IPS-15b (cell line): Measurements from ENCODE around the gene AOAH.
"Not testable (repeated sequence)": the region's sequence is repeated elsewhere in the genome, so short reads cannot be mapped to it uniquely, and the experiment has no call there.

Source experiments
- H3K27me3 ChIP-seq: one replicate; pipeline ENCODE4 v1.6.1; 2013; ENCODE audit warnings: low read length; ENCODE audit not compliant: control insufficient read depth, insufficient read depth
- H3K36me3 ChIP-seq: one replicate; pipeline ENCODE4 v1.6.1; 2013; ENCODE audit warnings: low read length; ENCODE audit not compliant: control insufficient read depth, insufficient read depth
- H3K4me1 ChIP-seq: one replicate; pipeline ENCODE4 v1.6.1; 2013; ENCODE audit warnings: mild to moderate bottlenecking, low read length; ENCODE audit not compliant: control insufficient read depth, insufficient read depth
- H3K4me3 ChIP-seq: one replicate; pipeline ENCODE4 v1.5.1; 2013; ENCODE audit warnings: low read depth, low read length
- H3K9ac ChIP-seq: one replicate; pipeline ENCODE4 v1.6.1; 2013; ENCODE audit warnings: low read depth, mild to moderate bottlenecking, low read length
- H3K9me3 ChIP-seq: one replicate; pipeline ENCODE4 v1.6.1; 2013; ENCODE audit warnings: mild to moderate bottlenecking, low read length; ENCODE audit not compliant: control insufficient read depth, insufficient read depth

AOAH gene

DNA sequence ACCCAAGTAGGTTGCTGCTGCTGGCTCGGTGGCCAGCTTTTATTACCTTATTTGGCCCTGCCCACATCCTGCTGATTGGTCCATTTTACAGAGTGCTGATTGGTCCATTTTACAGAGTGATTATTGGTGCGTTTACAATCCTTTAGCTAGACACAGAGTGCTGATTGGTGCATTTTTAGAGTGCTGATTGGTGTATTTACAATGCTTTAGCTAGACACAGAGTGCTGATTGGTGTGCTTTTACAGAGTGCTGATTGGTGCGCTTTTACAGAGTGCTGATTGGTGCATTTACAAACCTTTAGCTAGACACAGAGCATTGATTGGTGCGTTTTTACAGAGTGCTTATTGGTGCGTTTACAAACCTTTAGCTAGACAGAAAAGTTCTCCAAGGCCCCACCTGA, 219.7 kb downstream of the AOAH start:
- H3K4me3 ChIP-seq, H3K36me3 ChIP-seq, H3K27me3 ChIP-seq, H3K9me3 ChIP-seq, H3K4me1 ChIP-seq, H3K9ac ChIP-seq: not testable (repeated sequence)

GRCh38 chr7:36504216-36504615, 220.1 kb downstream of the AOAH start:
- not testable (repeated sequence) for H3K9me3 ChIP-seq, H3K4me1 ChIP-seq, H3K27me3 ChIP-seq, H3K4me3 ChIP-seq, H3K9ac ChIP-seq, H3K36me3 ChIP-seq

GRCh38 chr7:36497775-36498174, 226.5 kb downstream of the AOAH start:
- Histone ChIP-seq H3K9ac (no peak overlapping the region), H3K27me3 (no peaks in the 10 kb centered on the region), H3K4me3 (no peak overlapping the region), H3K9me3 (no peaks in the 10 kb centered on the region), H3K36me3 (no peaks in the 10 kb centered on the region), H3K4me1 (no peaks in the 10 kb centered on the region)

DNA sequence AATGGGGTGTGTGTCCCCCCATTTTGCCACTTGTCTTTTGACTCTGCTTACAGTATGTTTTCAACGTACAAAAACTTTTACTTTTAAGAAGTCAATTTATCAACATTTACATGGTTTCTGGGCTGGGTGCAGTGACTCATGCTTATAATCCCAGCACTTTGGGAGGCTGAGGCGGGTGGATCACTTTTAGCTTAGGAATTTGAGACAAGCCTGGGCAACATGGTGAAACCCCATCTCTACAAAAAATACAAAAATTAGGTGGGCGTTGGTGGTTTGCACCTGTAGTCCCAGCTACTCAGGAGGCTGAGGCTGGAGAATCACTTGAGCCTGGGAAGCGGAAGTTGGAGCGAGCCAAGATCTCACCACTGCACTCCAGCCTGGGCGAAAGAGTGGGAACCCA, 227.1 kb downstream of the AOAH start:
- H3K9me3 ChIP-seq, H3K27me3 ChIP-seq: not testable (repeated sequence)

DNA sequence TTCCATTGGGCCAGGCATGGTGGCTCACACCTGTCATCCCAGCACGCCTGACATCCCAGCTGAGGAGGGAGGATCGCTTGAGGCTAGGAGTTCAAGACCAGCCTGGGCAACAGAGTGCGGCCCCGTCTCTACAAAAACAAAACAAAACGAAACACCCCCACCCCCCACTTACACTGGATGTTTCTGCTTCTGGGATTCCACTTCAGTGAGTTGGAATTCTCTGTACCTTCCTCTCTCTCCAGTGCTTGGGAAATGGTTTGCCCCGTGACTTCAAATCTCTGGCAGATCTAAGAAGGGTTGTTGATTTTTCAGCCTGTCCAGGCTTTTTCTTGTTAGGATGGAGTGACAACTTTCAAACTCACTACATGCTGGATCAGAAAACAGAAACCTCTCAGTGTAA, 227.7 kb downstream of the AOAH start:
- Histone ChIP-seq H3K27me3 (no peaks in the 10 kb centered on the region), H3K9me3 (no peaks in the 10 kb centered on the region), H3K36me3 (no peaks in the 10 kb centered on the region), H3K4me3 (no peak overlapping the region), H3K9ac (no peak overlapping the region), H3K4me1 (no peaks in the 10 kb centered on the region)

More for the DNA sequence above, 227.1 kb downstream of the AOAH start:
- H3K36me3 ChIP-seq, H3K4me3 ChIP-seq, H3K4me1 ChIP-seq, H3K9ac ChIP-seq: not testable (repeated sequence)

DNA sequence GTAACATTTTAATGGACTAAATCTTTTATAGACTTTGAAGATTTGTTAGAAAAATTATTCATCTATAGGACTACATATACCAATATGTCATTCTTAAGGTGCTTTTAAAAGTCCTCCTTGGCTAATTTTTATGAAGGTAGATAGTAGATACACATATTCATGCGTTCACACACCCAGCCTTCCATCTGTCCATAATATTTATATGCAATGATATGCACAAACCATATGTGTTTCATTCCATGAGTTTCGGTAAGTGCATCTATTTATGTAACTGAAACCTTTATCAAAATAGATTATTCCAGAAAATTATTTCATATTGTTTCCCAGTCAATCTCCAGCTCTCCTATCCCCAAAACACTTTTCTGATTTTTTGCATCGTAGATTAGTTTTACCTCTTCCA, 233.0 kb downstream of the AOAH start:
- Histone ChIP-seq H3K9me3 (no peaks in the 10 kb centered on the region), H3K36me3 (no peaks in the 10 kb centered on the region), H3K9ac (no peak overlapping the region), H3K27me3 (no peaks in the 10 kb centered on the region), H3K4me1 (no peaks in the 10 kb centered on the region), H3K4me3 (no peak overlapping the region)

DNA sequence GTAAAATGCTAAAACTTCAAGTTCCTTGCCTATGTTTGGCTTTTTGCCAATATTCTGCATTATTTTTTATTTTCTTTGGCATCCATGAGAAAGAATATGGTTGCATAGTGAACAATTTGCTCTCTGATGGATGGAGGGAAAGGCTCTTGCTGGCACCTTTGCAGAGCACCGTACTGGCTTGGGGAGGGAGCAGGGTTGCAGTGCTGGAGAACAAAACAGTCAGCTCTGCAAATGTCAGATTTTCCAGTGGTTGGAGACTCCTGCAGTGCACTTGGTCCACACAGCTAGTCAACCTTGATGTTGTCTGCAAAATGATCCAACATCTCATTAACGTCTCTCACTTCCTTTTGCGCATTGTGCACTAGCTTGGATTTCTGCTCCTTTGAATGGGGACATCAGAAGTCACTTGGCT, 233.9 kb downstream of the AOAH start:
- no peaks in the 10 kb centered on the region for H3K36me3 ChIP-seq
- H3K9ac ChIP-seq, result no peak overlapping the region
- no peaks in the 10 kb centered on the region for H3K27me3 ChIP-seq
- no peaks in the 10 kb centered on the region for H3K9me3 ChIP-seq
- no peak overlapping the region for H3K4me3 ChIP-seq
- H3K4me1 ChIP-seq, result no peaks in the 10 kb centered on the region

DNA sequence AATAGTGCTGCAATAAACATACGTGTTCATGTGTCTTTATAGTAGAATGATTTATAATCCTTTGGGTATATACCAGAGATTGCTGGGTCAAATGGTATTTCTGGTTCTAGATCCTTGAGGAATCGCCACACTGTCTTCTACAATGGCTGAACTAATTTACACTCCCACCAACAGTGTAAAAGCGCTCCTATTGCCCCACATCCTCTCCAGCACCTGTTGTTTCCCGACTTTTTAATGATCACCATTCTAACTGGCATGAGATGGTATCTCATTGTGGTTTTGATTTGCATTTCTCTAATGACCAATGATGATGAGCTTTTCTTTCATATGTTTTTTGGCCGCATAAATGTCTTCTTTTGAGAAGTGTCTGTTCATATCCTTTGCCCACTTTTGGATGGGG, 235.6 kb downstream of the AOAH start:
- H3K36me3 ChIP-seq, H3K9me3 ChIP-seq, H3K9ac ChIP-seq, H3K27me3 ChIP-seq, H3K4me3 ChIP-seq, H3K4me1 ChIP-seq: not testable (repeated sequence)

DNA sequence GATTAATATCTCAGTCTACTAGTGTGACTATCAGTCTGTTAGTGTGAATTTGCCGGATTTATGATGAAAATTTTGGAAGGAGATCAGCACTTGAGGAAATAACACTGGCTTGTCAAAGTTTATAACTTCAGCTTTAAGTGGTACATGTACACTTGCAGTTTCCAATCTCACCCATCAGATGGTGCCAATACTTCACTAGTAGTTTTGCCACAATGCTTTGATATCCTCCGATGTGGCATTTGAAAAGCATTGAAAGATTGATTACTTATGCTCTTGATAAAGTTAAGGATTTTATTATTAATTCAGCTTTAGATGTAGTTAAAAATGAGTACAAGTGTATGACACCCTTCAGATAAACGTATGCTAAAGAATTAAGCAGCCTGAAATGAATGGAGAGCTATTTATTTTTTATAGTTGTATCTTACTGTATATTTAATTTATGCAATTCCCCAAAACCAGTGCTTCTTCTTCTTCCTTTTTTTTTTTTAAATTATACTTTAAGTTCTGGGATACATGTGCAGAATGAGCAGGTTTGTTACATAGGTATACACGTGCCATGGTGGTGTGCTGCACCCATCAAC, 236.4 kb downstream of the AOAH start:
- H3K4me3 ChIP-seq, result no peak overlapping the region
- H3K36me3 ChIP-seq, result no peaks in the 10 kb centered on the region
- no peaks in the 10 kb centered on the region for H3K9me3 ChIP-seq
- no peaks in the 10 kb centered on the region for H3K4me1 ChIP-seq
- no peak overlapping the region for H3K9ac ChIP-seq
- no peaks in the 10 kb centered on the region for H3K27me3 ChIP-seq

GRCh38 chr7:36486336-36486735, 238.0 kb downstream of the AOAH start:
- Histone ChIP-seq H3K9me3 (no peaks in the 10 kb centered on the region), H3K27me3 (no peaks in the 10 kb centered on the region), H3K4me1 (no peaks in the 10 kb centered on the region), H3K36me3 (no peaks in the 10 kb centered on the region), H3K4me3 (no peak overlapping the region), H3K9ac (no peak overlapping the region)

DNA sequence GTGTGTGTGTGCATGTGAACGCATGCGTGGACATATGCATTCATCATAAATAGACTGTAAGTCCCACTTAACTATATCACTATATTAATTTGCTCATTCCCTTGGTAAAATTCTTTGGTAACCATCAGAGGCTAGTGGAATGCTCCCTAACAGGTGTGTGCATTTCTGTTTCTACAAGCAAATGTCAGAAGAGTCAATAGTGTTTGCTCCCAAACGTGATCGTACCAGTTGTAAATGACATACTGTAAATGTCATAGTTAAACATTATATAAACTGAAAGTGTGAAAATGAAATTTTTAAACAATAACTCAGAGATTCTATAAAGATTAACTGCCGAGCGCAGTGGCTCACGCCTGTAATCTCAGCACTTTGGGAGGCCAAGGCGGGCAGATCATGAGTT, 240.0 kb downstream of the AOAH start:
- no peak overlapping the region for H3K9ac ChIP-seq
- no peak overlapping the region for H3K4me3 ChIP-seq
- H3K36me3 ChIP-seq, result no peaks in the 10 kb centered on the region
- no peaks in the 10 kb centered on the region for H3K27me3 ChIP-seq
- no peaks in the 10 kb centered on the region for H3K4me1 ChIP-seq
- no peaks in the 10 kb centered on the region for H3K9me3 ChIP-seq

DNA sequence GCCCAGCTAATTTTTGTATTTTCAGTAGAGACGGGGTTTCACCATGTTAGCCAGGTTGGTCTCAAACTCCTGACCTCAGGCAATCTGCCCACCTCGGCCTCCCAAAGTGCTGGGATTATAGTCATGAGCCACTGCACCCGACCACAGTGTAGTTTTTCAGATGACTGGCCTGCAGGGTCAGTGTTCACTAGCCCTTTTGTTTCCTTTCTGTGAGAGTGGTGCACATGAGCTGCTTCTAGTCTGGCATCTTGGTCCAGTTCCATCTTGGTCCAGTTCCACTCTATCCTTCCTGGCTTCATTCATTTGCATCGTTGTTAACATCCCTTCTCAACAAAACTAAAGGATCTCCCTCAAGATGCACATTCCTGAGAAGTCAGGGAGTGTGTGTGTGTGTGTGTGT, 240.4 kb downstream of the AOAH start:
- H3K9ac ChIP-seq, H3K4me3 ChIP-seq, H3K4me1 ChIP-seq, H3K9me3 ChIP-seq, H3K27me3 ChIP-seq, H3K36me3 ChIP-seq: not testable (repeated sequence)

GRCh38 chr7:36478745-36479144, 245.5 kb downstream of the AOAH start:
- Histone ChIP-seq H3K27me3 (no peaks in the 10 kb centered on the region), H3K4me3 (no peak overlapping the region), H3K4me1 (no peaks in the 10 kb centered on the region), H3K9ac (no peak overlapping the region), H3K36me3 (no peaks in the 10 kb centered on the region), H3K9me3 (no peaks in the 10 kb centered on the region)
